ENCODE data around the gene PCDHGB3. TPM values are rescaled to one million over a fixed set of nuclear protein-coding genes. Genes with fewer than 3 reads are reported as not detected.
A peak's percentile ranks its signal among the peaks of the same experiment; 100 is the strongest.

The PCDHGB3 gene
- total and polyA plus RNA-seq, 2 donors (not counting 1 experiment from before 2014, with no cell fraction given) = 0.52 to 3.8 TPM

DNA sequence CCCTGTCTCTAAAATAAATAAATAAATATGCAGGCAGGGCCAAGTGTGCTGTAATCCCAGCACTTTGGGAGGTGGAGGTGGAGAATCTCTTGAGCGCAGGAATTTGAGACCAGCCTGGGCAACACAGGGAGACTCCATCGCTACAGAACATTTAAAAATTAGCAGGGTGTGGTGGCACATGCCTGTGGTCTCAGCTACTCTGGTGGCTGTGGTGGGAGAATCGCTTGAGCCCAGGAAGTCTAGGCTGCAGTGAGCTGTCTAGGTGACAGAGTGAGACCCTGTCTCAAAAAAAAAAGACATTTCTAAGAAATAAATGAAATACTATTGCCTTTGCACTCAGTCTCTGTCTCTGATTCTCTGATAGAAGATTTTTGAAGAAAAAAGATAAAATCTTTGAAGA is 41.5 kb downstream of the PCDHGB3 start:
- H3K27ac Mint-ChIP-seq = no peak overlapping the region
- intact Hi-C loops (cut with micrococcal nuclease) = loop anchor here (10.0 kb wide), 1 partner anchor 87 kb away; the partner anchor contains the start of gene TAF7
- H3K4me1 ChIP-seq (ENCODE audit: control insufficient read depth in 2 of 2, insufficient read depth in 2 of 2, low read length in 2 of 2) = peaks cover 11 to 15% of the 10 kb centered on the region in 2 donors
- H3K9me3 ChIP-seq (ENCODE audit: control extremely low read depth in 1 of 3, control insufficient read depth in 2 of 3, insufficient read depth in 1 of 3, low read length in 2 of 3) = peaks cover 0 to 54% (median 20%) of the 10 kb centered on the region in 3 donors
- no peak for ATAC-seq (ENCODE audit: low read depth)
- DNase-seq = no peak
- H3K27me3 Mint-ChIP-seq = peaks cover 63% of the 10 kb centered on the region
- no peak overlapping the region for H2AFZ ChIP-seq (ENCODE audit: insufficient read depth, low read depth, low read length, poor library complexity, severe bottlenecking)
- no peak overlapping the region for H3K4me2 ChIP-seq (replicated peaks; ENCODE audit: low read depth, low read length, poor library complexity, severe bottlenecking)
- peaks cover 16% of the 10 kb centered on the region for H3K4me1 Mint-ChIP-seq
- H3K9ac ChIP-seq (ENCODE audit: low read length) = no peak overlapping the region
- ChIA-PET POLR2A (interaction anchor here (1.0 kb wide), 1 partner anchor 152 kb away, joined by 3 read pairs; no protein-coding TSS in a partner anchor), CTCF (interaction anchor here (1.1 to 6.3 kb wide), 5 partner anchors 19 to 152 kb away, joined by 3 to 56 read pairs (median 24); partner anchors contain the start of gene PCDHGA12)
- no peak overlapping the region for H3K27ac ChIP-seq (ENCODE audit: low read length in 2 of 2)
- H3K27me3 ChIP-seq (replicated peaks in 1 of 4; ENCODE audit: control extremely low read depth in 1 of 4, control insufficient read depth in 3 of 4, insufficient read depth in 4 of 4, low read length in 3 of 4) = peaks cover 0 to 70% (median 56%) of the 10 kb centered on the region in 4 experiments
- H3K4me3 Mint-ChIP-seq = no peak overlapping the region
- H3K79me2 ChIP-seq (ENCODE audit: control insufficient read depth, insufficient read depth, low read length) = no peaks in the 10 kb centered on the region
- no peaks in the 10 kb centered on the region for H4K20me1 ChIP-seq (ENCODE audit: control insufficient read depth, insufficient read depth, low read length, poor library complexity, severe bottlenecking)
- no peak overlapping the region for H3K4me3 ChIP-seq (ENCODE audit: control extremely low read depth in 1 of 5, extremely low read depth in 1 of 5, insufficient read depth in 1 of 5, low read depth in 2 of 5, low read length in 4 of 5)
- 95% methylated on average over 2 of the region's 3 CpGs for WGBS (ENCODE audit: insufficient coverage)
- peaks cover 8% of the 10 kb centered on the region for H3K9me3 Mint-ChIP-seq (ENCODE audit: insufficient read depth)
- TF ChIP-seq, protein P1, sequence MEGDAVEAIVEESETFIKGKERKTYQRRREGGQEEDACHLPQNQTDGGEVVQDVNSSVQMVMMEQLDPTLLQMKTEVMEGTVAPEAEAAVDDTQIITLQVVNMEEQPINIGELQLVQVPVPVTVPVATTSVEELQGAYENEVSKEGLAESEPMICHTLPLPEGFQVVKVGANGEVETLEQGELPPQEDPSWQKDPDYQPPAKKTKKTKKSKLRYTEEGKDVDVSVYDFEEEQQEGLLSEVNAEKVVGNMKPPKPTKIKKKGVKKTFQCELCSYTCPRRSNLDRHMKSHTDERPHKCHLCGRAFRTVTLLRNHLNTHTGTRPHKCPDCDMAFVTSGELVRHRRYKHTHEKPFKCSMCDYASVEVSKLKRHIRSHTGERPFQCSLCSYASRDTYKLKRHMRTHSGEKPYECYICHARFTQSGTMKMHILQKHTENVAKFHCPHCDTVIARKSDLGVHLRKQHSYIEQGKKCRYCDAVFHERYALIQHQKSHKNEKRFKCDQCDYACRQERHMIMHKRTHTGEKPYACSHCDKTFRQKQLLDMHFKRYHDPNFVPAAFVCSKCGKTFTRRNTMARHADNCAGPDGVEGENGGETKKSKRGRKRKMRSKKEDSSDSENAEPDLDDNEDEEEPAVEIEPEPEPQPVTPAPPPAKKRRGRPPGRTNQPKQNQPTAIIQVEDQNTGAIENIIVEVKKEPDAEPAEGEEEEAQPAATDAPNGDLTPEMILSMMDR (IDR thresholded peaks at IDR 0.05) = no peak
- H3K36me3 ChIP-seq (replicated peaks in 1 of 2; ENCODE audit: control extremely low read depth in 1 of 2, control insufficient read depth in 1 of 2, extremely low read depth in 1 of 2, insufficient read depth in 2 of 2, low read length in 1 of 2) = no peaks in the 10 kb centered on the region

DNA sequence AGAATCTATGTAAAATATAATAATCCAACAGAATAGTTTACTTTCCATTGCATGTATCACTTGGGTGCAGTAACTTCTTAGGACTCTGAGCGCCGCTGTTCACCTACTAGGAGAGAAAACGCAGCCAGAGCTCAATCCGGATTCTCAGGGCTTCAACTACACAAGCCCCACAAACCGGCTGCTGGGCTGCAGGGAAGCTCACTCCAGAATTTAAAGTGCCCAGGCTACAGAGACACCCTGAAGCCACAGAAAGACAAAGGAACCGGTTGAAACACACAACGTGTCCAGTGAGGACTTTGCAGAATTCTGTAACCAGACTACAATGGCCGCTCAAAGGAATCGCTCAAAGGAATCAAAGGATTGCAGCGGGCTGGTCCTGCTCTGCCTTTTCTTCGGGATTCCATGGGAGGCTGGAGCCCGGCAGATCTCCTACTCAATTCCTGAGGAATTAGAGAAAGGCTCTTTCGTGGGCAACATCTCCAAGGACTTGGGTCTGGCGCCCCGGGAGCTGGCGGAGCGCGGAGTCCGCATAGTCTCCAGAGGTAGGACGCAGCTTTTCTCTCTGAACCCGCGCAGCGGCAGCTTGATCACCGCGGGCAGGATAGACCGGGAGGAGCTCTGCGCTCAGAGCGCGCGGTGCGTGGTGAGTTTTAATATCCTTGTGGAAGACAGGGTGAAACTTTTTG is 43.0 kb downstream of the PCDHGB3 start, which contains the start of gene PCDHGA10:
TSS of gene PCDHGA10 (plus strand) at position 134 of the 686 bp plus-strand sequence. CDS start at position 323, 189 bp downstream.
- Mint-ChIP-seq H3K27ac (peak within 1 kb of the TSS; percentile 17), H3K4me3 (peak within 1 kb of the TSS; percentile 87), H3K9me3 (ENCODE audit: insufficient read depth) (peaks cover 8% of the 10 kb centered on the region), H3K27me3 (peaks cover 59% of the 10 kb centered on the region), H3K4me1 (peaks cover 18% of the 10 kb centered on the region)
- Histone ChIP-seq H3K4me3 (ENCODE audit: control extremely low read depth in 1 of 5, extremely low read depth in 1 of 5, insufficient read depth in 1 of 5, low read depth in 2 of 5, low read length in 4 of 5) (peak within 1 kb of the TSS; percentile 5 to 63 (median 45)), H3K4me1 (ENCODE audit: control insufficient read depth in 2 of 2, insufficient read depth in 2 of 2, low read length in 2 of 2) (peaks cover 11 to 15% of the 10 kb centered on the region in 2 donors), H2AFZ (ENCODE audit: insufficient read depth, low read depth, low read length, poor library complexity, severe bottlenecking) (peak within 1 kb of the TSS; percentile 77), H3K27ac (ENCODE audit: low read length in 2 of 2) (no peak within 1 kb of the TSS), H3K9me3 (ENCODE audit: control extremely low read depth in 1 of 3, control insufficient read depth in 2 of 3, insufficient read depth in 1 of 3, low read length in 2 of 3) (peaks cover 0 to 57% (median 19%) of the 10 kb centered on the region in 3 donors), H3K9ac (ENCODE audit: low read length) (peak within 1 kb of the TSS; percentile 63), H3K36me3 (replicated peaks in 1 of 2; ENCODE audit: control extremely low read depth in 1 of 2, control insufficient read depth in 1 of 2, extremely low read depth in 1 of 2, insufficient read depth in 2 of 2, low read length in 1 of 2) (no peaks in the 10 kb centered on the region), H3K79me2 (ENCODE audit: control insufficient read depth, insufficient read depth, low read length) (no peaks in the 10 kb centered on the region), H4K20me1 (ENCODE audit: control insufficient read depth, insufficient read depth, low read length, poor library complexity, severe bottlenecking) (no peaks in the 10 kb centered on the region), H3K27me3 (replicated peaks in 1 of 4; ENCODE audit: control extremely low read depth in 1 of 4, control insufficient read depth in 3 of 4, insufficient read depth in 4 of 4, low read length in 3 of 4) (peaks cover 0 to 69% (median 55%) of the 10 kb centered on the region in 4 experiments), H3K4me2 (replicated peaks; ENCODE audit: low read depth, low read length, poor library complexity, severe bottlenecking) (peak within 1 kb of the TSS; percentile 74)
- TF ChIP-seq EZH2 (IDR thresholded peaks at IDR 0.05; ENCODE audit: borderline replicate concordance, insufficient read depth, low read depth, low read length, poor library complexity, severe bottlenecking) = no peak
- TF ChIP-seq, protein P1 (IDR thresholded peaks at IDR 0.05) = peak; percentile 82
- 16% methylated on average over 22 of the region's 31 CpGs for WGBS (ENCODE audit: insufficient coverage)
- peak; percentile 65 for DNase-seq
- intact Hi-C loops (cut with micrococcal nuclease) = loop anchor here (1.0 to 10.0 kb wide), 4 partner anchors 88 to 151 kb away; partner anchors contain the start of gene TAF7
- ChIA-PET POLR2A (no interaction called here), CTCF (interaction anchor here (0.7 to 6.3 kb wide), 23 partner anchors 9 to 224 kb away, joined by 3 to 56 read pairs (median 4); partner anchors contain the start of genes PCDHGA11, PCDHGA12, PCDHGA9 and PCDHGB3)
- ATAC-seq (ENCODE audit: low read depth) = peak; percentile 68
